GM10266 (cell line): ENCODE data around the gene UTP11.

Experiments used
- DNase-seq: peaks from one replicate; pipeline ENCODE4 v3.0.0; 2012; ENCODE audit errors: extremely low spot score
- TF ChIP-seq, protein P1 (sequence below): IDR thresholded peaks from 2 replicates; pipeline ENCODE4 v1.5.1; 2012; ENCODE audit warnings: mild to moderate bottlenecking, low read depth; ENCODE audit not compliant: control insufficient read depth, insufficient read depth; ENCODE audit errors: missing control alignments

Gene UTP11

DNA sequence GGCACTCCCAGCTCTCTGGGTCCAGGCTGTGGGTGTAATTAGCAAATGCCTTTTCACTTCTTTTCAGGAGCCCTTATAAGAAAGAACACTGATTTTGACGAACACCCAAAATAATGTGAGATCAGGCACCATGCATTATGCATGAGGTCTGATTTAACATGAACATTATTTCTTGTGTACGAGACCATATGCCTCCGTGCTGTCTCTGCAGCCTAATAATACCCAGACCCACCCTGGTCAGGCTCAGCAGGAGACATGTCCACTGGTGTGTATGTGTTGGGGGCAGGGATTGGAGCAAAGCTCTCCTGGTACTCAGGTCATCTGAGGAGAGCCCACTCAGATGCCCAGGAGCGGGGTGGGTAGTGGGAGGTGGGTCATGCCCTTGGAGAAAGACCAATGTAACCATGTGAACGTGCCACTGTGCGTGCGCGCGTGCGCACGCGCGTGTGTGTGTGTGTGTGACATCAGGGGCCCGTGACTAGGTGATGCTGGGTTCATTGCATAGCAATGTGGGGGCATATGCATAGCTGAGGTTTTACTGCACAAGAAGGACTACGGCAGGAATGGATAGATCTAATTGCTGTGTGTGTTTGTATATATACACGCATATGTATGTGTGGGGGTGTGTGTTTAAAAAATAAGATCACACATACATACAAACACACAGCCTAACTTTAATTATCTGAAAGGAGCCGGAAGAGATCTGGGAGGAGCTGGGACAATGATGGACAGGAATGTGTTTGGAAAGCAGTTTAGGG is 27.0 kb downstream of the UTP11 start:
- no peak for DNase-seq
- TF ChIP-seq, protein P1, sequence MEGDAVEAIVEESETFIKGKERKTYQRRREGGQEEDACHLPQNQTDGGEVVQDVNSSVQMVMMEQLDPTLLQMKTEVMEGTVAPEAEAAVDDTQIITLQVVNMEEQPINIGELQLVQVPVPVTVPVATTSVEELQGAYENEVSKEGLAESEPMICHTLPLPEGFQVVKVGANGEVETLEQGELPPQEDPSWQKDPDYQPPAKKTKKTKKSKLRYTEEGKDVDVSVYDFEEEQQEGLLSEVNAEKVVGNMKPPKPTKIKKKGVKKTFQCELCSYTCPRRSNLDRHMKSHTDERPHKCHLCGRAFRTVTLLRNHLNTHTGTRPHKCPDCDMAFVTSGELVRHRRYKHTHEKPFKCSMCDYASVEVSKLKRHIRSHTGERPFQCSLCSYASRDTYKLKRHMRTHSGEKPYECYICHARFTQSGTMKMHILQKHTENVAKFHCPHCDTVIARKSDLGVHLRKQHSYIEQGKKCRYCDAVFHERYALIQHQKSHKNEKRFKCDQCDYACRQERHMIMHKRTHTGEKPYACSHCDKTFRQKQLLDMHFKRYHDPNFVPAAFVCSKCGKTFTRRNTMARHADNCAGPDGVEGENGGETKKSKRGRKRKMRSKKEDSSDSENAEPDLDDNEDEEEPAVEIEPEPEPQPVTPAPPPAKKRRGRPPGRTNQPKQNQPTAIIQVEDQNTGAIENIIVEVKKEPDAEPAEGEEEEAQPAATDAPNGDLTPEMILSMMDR, result no peak

DNA sequence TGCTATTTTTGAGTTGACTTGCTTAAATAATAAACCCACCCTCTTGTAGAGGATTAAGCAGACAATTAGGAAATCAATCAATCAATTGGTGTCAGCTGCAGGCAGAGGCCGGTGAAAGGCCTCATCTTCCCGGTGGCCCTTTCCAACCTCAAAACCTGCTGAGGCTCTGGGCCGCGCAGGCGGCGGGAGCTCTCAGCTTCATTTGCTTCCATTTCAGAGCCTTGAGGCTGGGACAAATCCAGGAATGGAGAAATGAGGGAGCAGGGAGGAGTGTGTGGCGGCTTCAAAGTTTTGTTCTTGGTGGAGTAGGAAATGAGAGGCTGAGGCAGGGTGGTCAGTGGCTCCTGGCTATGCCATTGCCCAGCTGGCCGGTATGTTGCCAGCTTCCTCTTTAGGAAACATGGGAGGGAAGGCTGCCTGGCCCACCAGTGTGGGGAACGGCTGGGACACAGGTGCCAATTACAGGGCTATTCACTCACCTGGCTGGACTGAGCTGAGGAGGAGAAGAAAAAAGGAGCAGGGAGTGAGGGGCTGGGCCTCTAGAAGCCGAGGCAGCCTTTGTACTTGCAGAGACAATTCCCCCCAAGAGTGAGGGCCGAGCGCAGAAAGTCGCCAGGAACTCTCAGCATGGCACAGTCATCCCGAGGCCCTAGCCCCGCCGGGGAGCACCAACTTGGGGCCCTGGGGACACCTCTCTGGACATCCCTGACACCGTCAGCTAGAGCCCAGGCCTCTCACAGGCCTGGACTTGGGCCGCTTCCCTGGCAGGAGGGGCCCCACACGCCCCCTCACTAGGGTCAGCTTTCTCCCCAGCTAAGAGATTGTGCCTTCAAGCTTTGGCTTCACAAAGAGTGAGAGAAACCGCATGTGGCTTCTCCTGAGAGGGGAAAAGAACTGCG is 29.7 kb downstream of the UTP11 start:
- DNase-seq, result no peak
- TF ChIP-seq, protein P1, result no peak

DNA sequence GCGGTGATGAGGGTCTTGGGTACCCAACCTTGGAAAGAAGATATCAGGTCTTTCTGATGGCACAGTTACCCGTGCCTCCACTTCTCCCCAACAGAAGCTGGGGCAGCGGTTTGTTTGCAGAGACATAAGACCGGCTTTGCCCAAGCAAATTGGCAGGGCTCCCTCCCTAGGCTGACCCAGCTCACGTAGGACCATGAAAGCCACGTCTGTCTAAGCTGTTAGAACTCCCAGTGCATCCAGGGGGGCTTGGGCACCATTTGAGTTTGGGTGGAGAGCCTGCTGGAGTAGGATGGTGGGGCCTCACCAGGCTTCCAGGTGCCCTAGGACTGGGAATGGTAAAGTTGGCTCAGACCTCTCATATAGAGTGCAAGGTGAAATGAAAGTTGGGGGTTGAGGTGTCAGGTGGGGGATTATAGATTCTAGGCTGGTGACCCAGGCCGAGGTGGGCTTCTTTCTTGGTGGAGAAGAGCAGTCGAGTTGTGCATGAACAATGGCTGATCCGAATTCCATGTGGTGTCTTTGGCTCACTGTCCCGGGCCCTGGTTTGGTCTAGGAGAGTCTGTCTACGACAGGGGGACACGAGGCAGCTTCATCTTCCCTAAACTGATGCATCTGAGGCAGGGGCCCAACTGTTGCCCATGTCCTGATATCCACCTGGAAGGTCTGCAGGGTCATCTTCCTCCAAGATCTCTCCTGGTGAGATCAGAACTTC is 30.7 kb downstream of the UTP11 start:
- TF ChIP-seq, protein P1, result no peak
- no peak for DNase-seq

DNA sequence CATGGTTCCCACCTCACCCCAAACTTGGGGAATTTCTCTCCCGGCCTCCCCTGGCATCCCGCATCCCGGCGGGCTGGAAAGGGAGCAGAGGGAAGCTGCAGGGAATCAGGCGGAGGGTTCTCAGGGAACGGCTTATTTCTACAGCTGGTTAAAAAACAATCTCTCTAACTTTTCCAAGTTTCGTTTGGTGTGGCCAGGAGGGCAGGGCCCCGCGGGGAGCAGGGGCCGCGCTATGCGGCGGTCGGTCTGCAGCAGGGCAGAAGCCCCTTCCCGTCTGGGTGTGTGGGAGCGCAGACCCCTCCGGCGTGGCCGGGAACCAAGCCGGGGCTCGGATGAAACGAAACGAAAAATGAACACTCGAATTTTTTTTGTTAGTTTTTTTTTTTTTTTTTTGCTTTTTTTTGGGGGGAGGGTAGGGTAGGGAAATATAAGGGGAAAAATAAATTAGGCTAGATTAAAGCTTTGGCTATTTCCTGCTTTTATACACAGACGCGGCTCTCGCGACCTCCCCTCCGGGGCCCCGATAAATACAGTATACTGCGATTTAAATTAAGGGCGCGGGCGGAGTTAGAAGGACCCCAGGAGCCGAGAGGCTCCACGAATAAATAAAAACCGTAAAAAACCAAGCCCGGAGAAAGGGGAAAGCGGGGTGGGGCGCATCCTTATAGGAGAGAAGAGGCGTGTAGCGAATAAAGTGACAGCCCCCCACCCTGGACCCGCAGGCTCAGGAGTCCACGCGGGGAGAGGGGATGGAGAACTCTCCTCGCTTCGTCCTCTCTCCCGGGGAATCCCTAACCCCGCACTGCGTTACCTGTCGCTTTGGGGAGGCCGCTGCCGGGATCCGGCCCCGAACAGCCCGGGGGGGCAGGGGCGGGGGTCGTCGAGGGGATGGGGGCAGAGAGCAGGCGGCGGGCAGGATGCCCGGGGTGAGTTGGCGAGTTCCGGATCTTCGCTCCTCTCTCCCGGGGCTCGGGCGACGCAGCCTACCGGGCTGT is 32.0 kb downstream of the UTP11 start:
- TF ChIP-seq, protein P1, result no peak
- DNase-seq, result no peak

DNA sequence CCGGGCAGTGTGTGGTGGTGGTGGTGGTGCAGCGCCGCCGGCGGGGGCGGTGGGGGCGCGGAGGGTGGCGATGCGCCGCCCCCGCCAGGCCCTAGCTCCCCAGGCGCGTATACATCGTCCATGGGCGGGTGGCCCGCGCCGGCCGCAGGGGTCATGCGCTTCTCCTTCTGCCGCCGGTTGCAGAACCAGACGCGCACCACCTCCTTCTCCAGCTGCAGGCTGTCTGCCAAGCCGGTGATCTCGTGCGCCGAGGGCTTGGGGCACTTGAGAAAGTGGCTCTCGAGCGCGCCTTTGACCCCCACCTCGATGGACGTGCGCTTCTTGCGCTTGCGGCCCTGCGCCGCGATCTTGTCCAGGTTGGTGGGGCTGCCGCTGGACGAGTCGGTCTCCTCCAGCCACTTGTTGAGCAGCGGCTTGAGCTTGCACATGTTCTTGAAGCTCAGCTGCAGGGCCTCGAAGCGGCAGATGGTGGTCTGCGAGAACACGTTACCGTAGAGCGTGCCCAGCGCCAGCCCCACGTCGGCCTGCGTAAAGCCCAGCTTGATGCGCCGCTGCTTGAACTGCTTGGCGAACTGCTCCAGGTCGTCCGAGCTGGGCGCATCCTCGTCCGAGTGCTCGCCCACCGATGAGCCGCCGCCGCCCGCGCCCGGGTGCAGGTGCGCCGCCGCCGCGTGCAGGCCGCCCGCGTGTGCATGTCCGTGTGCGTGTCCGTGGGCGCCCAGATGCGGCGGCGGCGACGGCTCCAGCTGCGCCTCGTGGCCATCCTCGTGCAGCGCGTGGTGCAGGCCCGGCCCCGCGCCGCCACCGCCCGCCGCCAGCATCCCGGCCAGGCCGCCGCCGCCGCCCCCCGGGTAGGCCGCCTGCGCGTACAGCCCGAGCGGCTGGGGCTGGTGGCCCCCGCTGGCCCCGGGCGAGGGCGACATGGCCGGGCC is 33.1 kb downstream of the UTP11 start:
- TF ChIP-seq, protein P1, result no peak
- DNase-seq, result no peak
